Vagina (tissue), 2 donors: ENCODE data around the gene MAN1C1. TPM values are rescaled to one million over a fixed set of nuclear protein-coding genes. Genes with fewer than 3 reads are reported as not detected.

ENCODE experiments used
- DNase-seq, 2 donors: peaks; one replicate each; pipeline ENCODE4 v3.0.0-alpha.2; 2017; ENCODE audit errors: extremely low spot score in 2 of 2
- H3K27ac ChIP-seq: fragments of 200-600 bp; sonication (generic); one replicate; pipeline ENCODE4 v1.5.1; 2019
- H3K27me3 ChIP-seq: fragments of 200-600 bp; sonication (generic); one replicate; pipeline ENCODE4 v1.5.1; 2019
- H3K36me3 ChIP-seq, 2 donors: fragments of 200-600 bp; sonication (generic); one replicate each; pipeline ENCODE4 v1.5.1; 2017 to 2019
- H3K4me1 ChIP-seq: fragments of 200-600 bp; sonication (generic); one replicate; pipeline ENCODE4 v1.5.1; 2019
- H3K4me3 ChIP-seq, 2 donors: fragments of 200-600 bp; sonication (generic); 1 replicate in 1 of 2; 2 replicates in 1 of 2; pipeline ENCODE4 v1.5.1; 2016 to 2019
- H3K9me3 ChIP-seq: fragments of 200-600 bp; sonication (generic); one replicate; pipeline ENCODE4 v1.5.1; 2019
- CTCF ChIP-seq, 3 experiments: fragments of 450-650 bp in 2 of 3; fragments of 200-600 bp in 1 of 3; sonication (generic) in 1 of 3; IDR thresholded peaks; one replicate each; pipeline ENCODE4 v1.5.1; 2017 to 2019; ENCODE audit warnings: antibody characterized with exemption in 3 of 3, mild to moderate bottlenecking in 2 of 3, moderate library complexity in 2 of 3
- POLR2A ChIP-seq, 2 donors: fragments of 450-650 bp; IDR thresholded peaks; one replicate each; pipeline ENCODE4 v1.6.1; 2017; ENCODE audit warnings: antibody characterized with exemption in 2 of 2, mild to moderate bottlenecking in 2 of 2, moderate library complexity in 2 of 2
- POLR2AphosphoS5 ChIP-seq, 2 donors: sonication (generic); formaldehyde crosslinking; IDR thresholded peaks; one replicate each; pipeline ENCODE4 v1.9.0; 2017; ENCODE audit warnings: antibody characterized with exemption in 2 of 2, mild to moderate bottlenecking in 2 of 2, low read depth in 1 of 2; ENCODE audit not compliant: insufficient read depth in 1 of 2
- intact Hi-C: fragments of 100-400 bp; cut with DNase I; formaldehyde crosslinking; loops from one replicate; pipeline ENCODE4 v1.15.1; 2023
- total RNA-seq: library from RNA; depleted of rRNA; stranded (reverse); fragments of >200 nt; gene quantifications from one replicate; pipeline ENCODE4 v1.2.3, GENCODE V29; 2016

MAN1C1 gene
- total RNA-seq, 1 donor from 2014 or later, result 31.4 TPM

GRCh38 chr1:25805863-25806225, 189.3 kb downstream of the MAN1C1 start:
- H3K36me3 ChIP-seq, result peaks cover 0 to 19% of the 10 kb centered on the region in 2 donors
- H3K9me3 ChIP-seq, result no peaks in the 10 kb centered on the region
- H3K4me3 ChIP-seq, result no peak overlapping the region
- H3K4me1 ChIP-seq, result peaks cover 66% of the 10 kb centered on the region
- no peak for DNase-seq
- intact Hi-C loops, result no loop called here
- peak overlapping the region; percentile 68 for H3K27ac ChIP-seq
- H3K27me3 ChIP-seq, result no peaks in the 10 kb centered on the region
- no peak for TF ChIP-seq CTCF (IDR thresholded peaks at IDR 0.05)
- no peak for TF ChIP-seq POLR2A (IDR thresholded peaks at IDR 0.05)
- TF ChIP-seq POLR2AphosphoS5 (IDR thresholded peaks at IDR 0.05; ENCODE audit: insufficient read depth in 1 of 2, low read depth in 1 of 2), result no peak

GRCh38 chr1:25806418-25806817, 189.8 kb downstream of the MAN1C1 start:
- intact Hi-C loops, result no loop called here
- H3K36me3 ChIP-seq, result peaks cover 0 to 19% of the 10 kb centered on the region in 2 donors

GRCh38 chr1:25807480-25808390, 191.1 kb downstream of the MAN1C1 start:
- intact Hi-C loops, result no loop called here
- no peak for DNase-seq
- H3K4me1 ChIP-seq, result peaks cover 51% of the 10 kb centered on the region
- H3K27ac ChIP-seq, result no peak overlapping the region
- peaks cover 0 to 19% of the 10 kb centered on the region in 2 donors for H3K36me3 ChIP-seq
- TF ChIP-seq POLR2A (IDR thresholded peaks at IDR 0.05), result no peak
- TF ChIP-seq CTCF (IDR thresholded peaks at IDR 0.05), result no peak
- no peak for TF ChIP-seq POLR2AphosphoS5 (IDR thresholded peaks at IDR 0.05; ENCODE audit: insufficient read depth in 1 of 2, low read depth in 1 of 2)
- H3K27me3 ChIP-seq, result no peaks in the 10 kb centered on the region
- H3K4me3 ChIP-seq, result no peak overlapping the region
- H3K9me3 ChIP-seq, result no peaks in the 10 kb centered on the region

More at GRCh38 chr1:25806418-25806817, 189.8 kb downstream of the MAN1C1 start:
- Histone ChIP-seq H3K4me1 (peaks cover 64% of the 10 kb centered on the region), H3K27ac (peak overlapping the region; percentile 68), H3K9me3 (no peaks in the 10 kb centered on the region), H3K27me3 (no peaks in the 10 kb centered on the region), H3K4me3 (no peak overlapping the region)
- TF ChIP-seq POLR2A (IDR thresholded peaks at IDR 0.05) (no peak), POLR2AphosphoS5 (IDR thresholded peaks at IDR 0.05; ENCODE audit: insufficient read depth in 1 of 2, low read depth in 1 of 2) (no peak), CTCF (IDR thresholded peaks at IDR 0.05) (no peak)
- DNase-seq, result no peak

GRCh38 chr1:25808481-25809244, 192.1 kb downstream of the MAN1C1 start:
- TF ChIP-seq CTCF (IDR thresholded peaks at IDR 0.05) (no peak), POLR2AphosphoS5 (IDR thresholded peaks at IDR 0.05; ENCODE audit: insufficient read depth in 1 of 2, low read depth in 1 of 2) (no peak), POLR2A (IDR thresholded peaks at IDR 0.05) (no peak)
- intact Hi-C loops, result no loop called here
- Histone ChIP-seq H3K9me3 (no peaks in the 10 kb centered on the region), H3K27ac (no peak overlapping the region), H3K4me1 (peaks cover 41% of the 10 kb centered on the region), H3K4me3 (no peak overlapping the region), H3K36me3 (peaks cover 0 to 19% of the 10 kb centered on the region in 2 donors), H3K27me3 (no peaks in the 10 kb centered on the region)
- DNase-seq, result no peak
